RWPE1 (cell line): ENCODE measurements around the gene RMP24.
A peak's percentile ranks its signal among the peaks of the same experiment; 100 is the strongest.

Source experiments
- CTCF ChIA-PET: fragments of 350-600 bp; sonication (Branson Sonifier 250); formaldehyde crosslinking; extraction: SDS; loops from one replicate; lab custom pipeline; 2021; lab: Yijun Ruan, JAX
- POLR2A ChIA-PET: fragments of 400-600 bp; formaldehyde crosslinking; extraction: SDS; loops from one replicate; lab custom pipeline; 2020; ENCODE audit warnings: antibody characterized with exemption; ENCODE audit not compliant: low non-redundant PET; lab: Yijun Ruan, JAX
- DNase-seq: peaks from one replicate; pipeline ENCODE4 v3.0.0; 2012; ENCODE audit warnings: low spot score
- H3K27ac ChIP-seq: fragments of 450-650 bp; 2 replicates; pipeline ENCODE4 v1.5.1; 2017
- TF ChIP-seq, protein P1 (sequence below): fragments of 450-650 bp; conservative IDR thresholded peaks from 2 replicates; pipeline ENCODE4 v1.5.1; 2017; ENCODE audit warnings: low read depth, mild to moderate bottlenecking

Gene RMP24

GRCh38 chr18:35993013-35993412 is 20.5 kb downstream of the RMP24 start:
- TF ChIP-seq, protein P1, sequence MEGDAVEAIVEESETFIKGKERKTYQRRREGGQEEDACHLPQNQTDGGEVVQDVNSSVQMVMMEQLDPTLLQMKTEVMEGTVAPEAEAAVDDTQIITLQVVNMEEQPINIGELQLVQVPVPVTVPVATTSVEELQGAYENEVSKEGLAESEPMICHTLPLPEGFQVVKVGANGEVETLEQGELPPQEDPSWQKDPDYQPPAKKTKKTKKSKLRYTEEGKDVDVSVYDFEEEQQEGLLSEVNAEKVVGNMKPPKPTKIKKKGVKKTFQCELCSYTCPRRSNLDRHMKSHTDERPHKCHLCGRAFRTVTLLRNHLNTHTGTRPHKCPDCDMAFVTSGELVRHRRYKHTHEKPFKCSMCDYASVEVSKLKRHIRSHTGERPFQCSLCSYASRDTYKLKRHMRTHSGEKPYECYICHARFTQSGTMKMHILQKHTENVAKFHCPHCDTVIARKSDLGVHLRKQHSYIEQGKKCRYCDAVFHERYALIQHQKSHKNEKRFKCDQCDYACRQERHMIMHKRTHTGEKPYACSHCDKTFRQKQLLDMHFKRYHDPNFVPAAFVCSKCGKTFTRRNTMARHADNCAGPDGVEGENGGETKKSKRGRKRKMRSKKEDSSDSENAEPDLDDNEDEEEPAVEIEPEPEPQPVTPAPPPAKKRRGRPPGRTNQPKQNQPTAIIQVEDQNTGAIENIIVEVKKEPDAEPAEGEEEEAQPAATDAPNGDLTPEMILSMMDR, result no peak
- no peak overlapping the region for H3K27ac ChIP-seq
- ChIA-PET CTCF (no interaction called here), POLR2A (no interaction called here)
- DNase-seq, result no peak

DNA sequence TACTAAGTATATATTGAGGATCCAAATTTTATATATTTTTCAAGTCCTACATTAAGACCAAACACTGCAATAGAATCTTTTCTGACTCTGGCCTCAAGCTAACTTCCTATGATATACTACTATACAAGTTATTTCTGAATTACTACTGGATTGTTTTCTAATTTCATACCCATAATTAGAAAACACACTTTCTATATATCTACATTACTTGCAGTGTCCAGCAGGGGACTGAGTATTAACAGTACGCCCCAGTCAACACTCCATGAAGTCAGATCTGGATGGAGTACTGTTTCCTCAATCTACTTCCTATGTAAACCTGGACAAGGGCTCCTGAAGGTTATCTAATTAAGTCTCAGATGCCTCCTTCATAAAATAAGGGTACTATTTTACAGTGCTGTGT is 26.5 kb downstream of the RMP24 start:
- DNase-seq, result no peak
- CTCF ChIA-PET, result no interaction called here
- POLR2A ChIA-PET, result no interaction called here

DNA sequence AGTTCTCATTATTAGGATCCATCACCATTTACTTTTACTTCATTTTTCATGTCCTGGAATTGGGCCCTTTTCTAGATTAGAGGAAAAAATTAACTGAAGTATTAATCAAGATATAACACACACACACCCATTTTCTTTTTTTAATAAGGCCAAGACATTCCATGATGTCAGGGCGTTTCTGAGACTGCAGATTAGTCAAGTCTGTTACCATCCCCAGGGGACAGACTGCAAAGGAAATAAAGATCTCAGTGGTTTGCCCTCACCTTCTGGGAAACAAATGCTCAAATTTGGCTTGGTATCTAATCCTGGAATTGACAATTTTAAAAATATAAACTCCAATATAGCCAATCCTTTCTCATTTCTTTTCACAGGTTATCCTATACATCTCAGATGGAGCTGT is 27.4 kb downstream of the RMP24 start:
- DNase-seq, result no peak
- no peak overlapping the region for H3K27ac ChIP-seq
- POLR2A ChIA-PET, result no interaction called here
- TF ChIP-seq, protein P1, result no peak
- CTCF ChIA-PET, result interaction anchor here (0.7 kb wide), 1 partner anchor 11 kb away, joined by 3 read pairs; no protein-coding TSS in a partner anchor

More for the DNA sequence above, 26.5 kb downstream of the RMP24 start:
- H3K27ac ChIP-seq, result no peak overlapping the region
- TF ChIP-seq, protein P1, result peak; percentile 24; the same call in 1 of the 2 replicates

DNA sequence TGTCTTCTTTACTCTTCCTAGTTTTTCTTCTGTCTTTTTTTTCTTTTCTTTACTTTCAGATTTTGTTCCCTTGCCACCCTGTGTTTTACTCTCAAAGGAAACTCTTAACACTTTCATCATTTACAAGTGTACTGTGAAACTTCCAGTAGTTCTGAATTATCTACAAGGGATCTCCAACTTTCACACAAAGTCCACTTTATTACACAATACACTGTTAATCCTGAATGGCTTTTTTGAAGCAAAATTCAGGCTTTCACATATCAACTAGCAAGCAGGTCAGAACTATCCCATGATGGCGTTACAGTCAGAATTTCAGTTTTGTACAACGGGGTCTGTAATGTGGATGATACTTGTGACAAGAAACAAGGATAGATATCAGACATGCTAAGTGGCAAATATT is 34.5 kb downstream of the RMP24 start:
- TF ChIP-seq, protein P1, result no peak
- no peak for DNase-seq
- POLR2A ChIA-PET, result no interaction called here
- no peak overlapping the region for H3K27ac ChIP-seq
- CTCF ChIA-PET, result no interaction called here

DNA sequence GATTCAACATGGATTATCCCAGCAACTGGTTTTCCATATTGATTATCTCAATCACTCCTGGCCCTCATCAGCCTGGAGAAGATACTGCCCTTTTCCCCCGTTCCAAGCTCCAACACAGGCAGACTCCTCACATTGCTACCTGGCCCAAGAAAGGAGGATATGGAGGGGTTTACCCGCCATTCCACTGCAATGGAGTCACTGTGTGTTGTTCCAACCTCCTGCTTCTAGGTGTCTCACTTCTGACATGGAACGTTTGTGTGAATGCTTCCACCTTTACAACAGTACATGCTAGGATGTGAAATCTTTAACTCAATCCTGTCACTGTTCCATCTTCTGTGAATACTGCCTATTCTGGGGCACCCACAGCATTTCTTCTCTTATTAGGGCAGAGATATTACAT is 36.7 kb downstream of the RMP24 start:
- no peak for DNase-seq
- TF ChIP-seq, protein P1, result no peak
- H3K27ac ChIP-seq, result no peak overlapping the region
- CTCF ChIA-PET, result no interaction called here
- POLR2A ChIA-PET, result no interaction called here

DNA sequence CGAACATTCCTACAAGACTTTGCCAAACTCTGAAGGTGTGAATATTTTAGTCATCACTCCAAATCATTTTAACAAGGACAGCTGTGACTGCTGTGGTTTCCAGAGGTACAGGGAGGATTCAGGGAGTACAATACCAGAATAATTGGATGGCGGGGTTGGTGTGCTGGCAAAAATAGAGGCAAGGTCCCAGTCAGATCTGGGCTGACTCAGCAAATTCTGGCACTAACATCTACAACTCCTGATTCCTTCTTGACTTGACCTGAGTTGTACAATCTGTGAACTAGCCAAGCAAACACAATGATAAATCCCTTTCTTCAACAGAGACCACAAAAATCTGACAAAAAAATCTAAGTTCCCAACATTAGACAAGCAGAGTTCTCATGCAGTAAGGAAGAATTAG is 40.4 kb downstream of the RMP24 start:
- no peak for DNase-seq
- ChIA-PET POLR2A (no interaction called here), CTCF (no interaction called here)
- TF ChIP-seq, protein P1, result no peak
- no peak overlapping the region for H3K27ac ChIP-seq
